Cardiac septum (tissue), 1 donor: ENCODE measurements around the gene SIRT1. TPM values are rescaled to one million over a fixed set of nuclear protein-coding genes. Genes with fewer than 3 reads are reported as not detected.
"Not testable (repeated sequence)": the region's sequence is repeated elsewhere in the genome, so short reads cannot be mapped to it uniquely, and the experiment has no call there.

ENCODE experiments used
- DNase-seq: peaks from one replicate; pipeline ENCODE4 v3.0.0-alpha.2; 2020; ENCODE audit warnings: low spot score
- intact Hi-C: fragments of 100-400 bp; cut with DNase I; formaldehyde crosslinking; loops from one replicate; pipeline ENCODE4 v1.14.0; 2022
- total RNA-seq: library from RNA; stranded (reverse); fragmentation: NEBNext Ultra II Directional; extraction: Animal tissue kit (Norgen Biotek cat#: 25700); gene quantifications from one replicate; pipeline ENCODE4 v1.2.1, GENCODE V29; 2021
- donor health status: DM: no; HTN: no; CAD: no.

SIRT1 gene
- total RNA-seq, 1 donor from 2014 or later = 16.1 TPM

DNA sequence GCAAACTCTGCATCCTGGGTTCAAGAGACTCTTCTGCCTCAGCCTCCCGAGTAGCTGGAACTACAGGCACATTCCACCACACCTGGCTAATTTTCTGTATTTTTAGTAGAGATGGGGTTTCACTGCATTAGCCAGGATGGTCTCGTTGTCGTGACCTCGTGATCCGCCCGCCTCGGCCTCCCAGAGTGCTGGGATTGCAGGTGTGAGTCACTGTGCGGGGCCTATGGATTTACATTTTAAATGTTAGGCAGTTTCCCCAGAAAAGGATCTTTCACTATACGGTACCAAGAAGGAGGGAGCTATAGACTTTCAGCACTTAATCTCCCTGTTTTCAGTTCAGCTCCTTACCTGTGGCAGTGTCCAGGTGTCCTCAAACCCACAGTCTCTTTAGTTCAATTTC lies 50.8 kb downstream of the SIRT1 start:
- intact Hi-C loops = no loop called here
- no peak for DNase-seq

DNA sequence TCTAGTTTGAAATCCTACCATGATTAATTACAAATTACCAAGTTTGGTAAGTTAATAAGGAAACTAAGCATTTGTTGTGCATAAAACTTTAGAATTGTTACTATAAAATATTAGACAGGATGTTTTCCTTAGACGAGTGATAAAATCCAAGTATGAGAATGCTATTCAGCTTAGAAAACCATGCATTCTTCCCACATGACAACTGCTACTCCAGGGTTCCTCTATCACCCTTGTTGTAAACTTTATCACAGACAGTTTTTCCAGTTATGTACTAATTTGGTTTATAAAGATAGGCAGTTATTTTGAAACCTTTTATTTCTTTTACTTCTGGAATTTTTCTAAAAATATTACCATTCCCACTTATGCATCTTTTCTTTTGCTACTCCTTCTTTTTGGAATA lies 52.0 kb downstream of the SIRT1 start:
- intact Hi-C loops = no loop called here
- no peak for DNase-seq

DNA sequence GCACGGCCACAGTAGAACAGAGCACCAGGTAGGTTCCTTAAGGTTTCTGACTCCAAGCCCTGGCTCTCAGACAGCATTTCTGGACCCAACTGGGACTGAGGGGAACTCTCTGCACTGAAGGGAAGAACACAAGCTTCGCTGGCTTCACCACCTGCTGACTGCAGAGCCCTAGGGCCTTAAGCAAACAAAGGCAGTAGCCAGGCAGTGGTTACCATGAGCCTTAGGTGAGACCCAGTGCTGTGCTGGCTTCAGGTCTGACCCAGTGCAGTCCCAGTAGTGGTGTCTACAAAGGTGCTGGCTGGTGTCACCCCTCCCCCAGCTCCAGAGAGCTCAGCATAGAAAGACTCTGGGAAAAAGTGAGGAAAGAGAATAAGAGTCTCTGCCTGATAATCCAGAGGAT lies 59.5 kb downstream of the SIRT1 start:
- intact Hi-C loops = no loop called here
- no peak for DNase-seq

DNA sequence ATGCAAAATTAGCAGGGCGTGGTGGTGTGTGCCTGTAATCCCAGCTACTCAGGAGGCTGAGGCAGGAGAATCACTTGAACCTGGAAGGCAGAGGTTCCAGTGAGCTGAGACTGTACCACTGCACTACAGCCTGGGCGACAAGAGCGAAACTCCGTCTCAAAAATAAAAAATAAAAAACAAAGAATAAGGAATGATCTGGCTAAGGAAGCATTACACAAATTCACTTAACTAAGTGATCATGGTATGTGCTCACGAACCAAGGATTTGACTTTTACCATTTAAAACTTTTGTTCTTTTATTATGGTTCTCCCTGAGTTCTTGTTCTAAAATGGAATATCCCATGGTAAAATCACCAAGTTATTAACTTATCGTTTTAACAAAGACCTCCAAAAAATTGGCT lies 71.2 kb downstream of the SIRT1 start:
- intact Hi-C loops = no loop called here
- DNase-seq = no peak

DNA sequence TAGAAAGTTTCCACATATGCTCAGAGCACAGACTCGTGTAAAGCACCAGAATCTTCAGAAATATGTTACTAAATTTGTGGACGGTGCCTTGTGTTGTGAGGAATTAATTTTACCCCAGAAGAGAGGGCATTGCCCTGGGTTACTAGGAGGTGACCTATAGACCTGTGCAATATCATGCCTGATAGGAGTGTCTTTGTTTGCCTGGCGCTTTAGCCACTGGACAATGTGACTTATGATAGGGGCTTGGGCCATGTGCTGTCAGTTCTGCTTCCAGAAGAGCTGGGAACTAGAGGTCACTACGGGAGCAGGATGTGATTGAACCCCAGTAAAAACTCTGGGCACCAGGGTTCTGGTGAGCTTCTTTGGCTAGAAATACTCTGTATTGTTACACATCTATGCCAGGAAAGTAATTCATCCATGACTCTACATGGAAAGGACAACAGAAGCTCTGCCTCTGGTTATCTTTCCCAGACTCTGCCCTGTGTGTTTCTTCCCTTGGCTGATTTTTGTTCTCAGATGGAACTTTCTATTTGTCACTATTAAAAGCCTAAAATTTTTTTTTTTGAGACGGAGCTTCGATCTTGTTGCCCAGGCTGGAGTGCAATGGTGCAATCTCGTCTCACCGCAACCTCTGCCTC lies 75.5 kb downstream of the SIRT1 start:
- intact Hi-C loops = no loop called here
- no peak for DNase-seq

DNA sequence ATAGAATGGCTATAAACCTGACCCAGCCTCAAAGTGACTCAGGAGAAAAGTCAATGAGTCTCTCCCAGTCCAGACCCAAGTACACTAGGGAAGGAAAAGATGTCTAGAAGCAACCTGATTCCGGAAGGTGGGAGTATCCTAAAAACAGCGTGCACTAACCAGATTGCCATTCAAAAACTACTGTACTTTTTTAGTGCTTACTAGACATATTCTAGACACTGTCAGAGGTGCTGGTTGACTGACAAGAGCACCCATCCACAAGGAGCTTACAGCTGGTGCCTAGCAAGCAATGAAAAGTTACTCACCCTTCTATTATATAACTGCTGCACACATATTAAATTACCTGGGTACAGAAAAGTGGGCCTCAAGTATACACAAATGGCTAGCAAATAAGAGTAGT lies 81.0 kb downstream of the SIRT1 start:
- no peak for DNase-seq
- intact Hi-C loops = no loop called here

DNA sequence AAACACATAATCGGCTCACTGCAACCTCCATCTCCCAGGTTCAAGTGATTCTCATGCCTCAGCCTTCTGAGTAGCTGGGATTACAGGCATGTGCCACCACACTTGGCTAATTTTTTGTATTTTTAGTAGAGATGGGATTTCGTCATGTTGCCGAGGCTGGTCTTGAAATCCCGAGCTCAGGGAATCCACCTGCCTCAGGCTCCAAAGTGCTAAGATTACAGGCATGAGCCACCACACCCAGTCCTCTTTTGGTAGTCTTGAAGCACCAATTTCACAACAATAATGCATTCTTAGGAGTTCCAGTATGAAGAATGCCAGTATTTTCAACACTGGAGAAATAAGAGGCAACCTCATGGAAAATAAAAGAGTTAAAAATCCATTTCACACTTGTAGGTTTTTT lies 81.6 kb downstream of the SIRT1 start:
- DNase-seq, intact Hi-C loops: not testable (repeated sequence)

Other genes with a start within 250 kb of the SIRT1 start
- gene CTNNA3, start 188.5 kb upstream of the SIRT1 start, total RNA-seq = 198 TPM
- gene DNAJC12, start 46.5 kb upstream of the SIRT1 start, total RNA-seq = 4.0 TPM
- gene HERC4, start 190.6 kb downstream of the SIRT1 start, total RNA-seq = 43.0 TPM
- gene MYPN, start 224.8 kb downstream of the SIRT1 start, total RNA-seq = 196 TPM